ENCODE results near the gene CD38.

Gene CD38

DNA sequence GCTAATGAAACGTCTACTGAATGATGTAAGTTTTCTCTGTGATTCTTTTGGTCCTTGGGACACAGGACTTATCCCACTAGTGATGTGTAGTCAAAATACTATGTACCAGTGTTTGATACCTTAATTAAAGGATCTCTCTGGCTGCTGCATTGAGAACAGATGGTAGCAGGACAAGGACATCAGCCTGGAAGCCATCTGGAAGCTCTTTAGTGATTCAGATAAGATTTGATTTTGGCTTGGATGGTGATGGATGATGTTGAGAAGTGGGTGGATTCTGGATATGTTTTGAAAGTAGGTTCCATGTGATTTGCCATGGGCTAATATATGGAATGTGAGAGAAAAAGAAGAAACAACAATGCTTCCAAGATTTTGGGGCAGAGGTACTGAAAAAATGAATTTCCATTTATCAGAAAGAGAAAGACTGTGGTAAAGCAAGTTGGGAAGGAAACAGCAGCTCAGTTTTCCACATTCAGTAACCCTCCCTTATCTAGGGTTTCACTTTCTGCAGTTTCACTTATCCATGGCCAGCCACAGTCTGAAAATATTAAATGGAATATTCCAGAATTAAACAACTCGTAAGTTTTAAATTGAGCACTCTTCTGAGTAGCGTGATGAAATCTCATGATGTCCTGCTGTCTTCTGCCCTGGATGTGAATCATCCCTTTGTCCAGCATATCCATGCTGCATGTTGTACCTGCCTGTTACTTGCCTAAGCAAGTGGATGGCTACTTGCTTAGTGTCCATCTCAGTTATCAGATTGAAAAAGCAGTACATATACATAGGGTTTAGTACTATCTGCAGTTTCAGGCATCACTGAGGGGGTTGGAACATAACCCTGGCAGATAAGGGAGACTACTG is 15.6 kb downstream of the CD38 start:
- no peak for TF ChIP-seq CTCF (IDR thresholded peaks at IDR 0.05)
- H3K9me3 ChIP-seq, result no peaks in the 10 kb centered on the region
- no peaks in the 10 kb centered on the region for H3K4me1 ChIP-seq (ENCODE audit: control insufficient read depth in 1 of 2, insufficient read depth in 1 of 2, low read depth in 1 of 2, low read length in 1 of 2)
- no peaks in the 10 kb centered on the region for H3K27me3 ChIP-seq
- no peaks in the 10 kb centered on the region for H3K36me3 ChIP-seq
- no peak overlapping the region for H3K4me3 ChIP-seq (ENCODE audit: low read depth in 1 of 2, low read length in 1 of 2)
- no peak overlapping the region for H3K27ac ChIP-seq

DNA sequence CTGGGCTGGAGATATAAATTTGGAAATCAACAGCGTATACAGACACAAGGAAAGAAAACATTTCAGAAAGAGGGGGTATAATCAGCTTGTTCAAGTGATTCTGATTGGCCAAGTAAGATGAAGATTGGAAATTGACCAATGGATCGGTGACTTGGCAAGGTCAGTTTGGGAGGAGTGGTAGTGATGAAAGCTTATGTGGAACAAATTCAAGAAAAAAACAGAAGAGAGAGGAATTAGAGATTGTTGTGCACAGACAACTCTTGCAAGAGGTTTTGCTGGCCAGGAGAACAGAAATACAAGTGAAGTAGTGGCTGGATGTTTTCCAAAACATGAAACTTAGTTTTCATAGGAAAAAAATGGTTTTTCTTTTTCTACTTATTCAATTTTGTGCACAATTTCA is 16.3 kb downstream of the CD38 start:
- no peak for TF ChIP-seq CTCF (IDR thresholded peaks at IDR 0.05)
- H3K27me3 ChIP-seq, result no peaks in the 10 kb centered on the region
- H3K4me3 ChIP-seq (ENCODE audit: low read depth in 1 of 2, low read length in 1 of 2), result no peak overlapping the region
- no peak overlapping the region for H3K27ac ChIP-seq
- no peaks in the 10 kb centered on the region for H3K4me1 ChIP-seq (ENCODE audit: control insufficient read depth in 1 of 2, insufficient read depth in 1 of 2, low read depth in 1 of 2, low read length in 1 of 2)
- no peaks in the 10 kb centered on the region for H3K9me3 ChIP-seq
- H3K36me3 ChIP-seq, result no peaks in the 10 kb centered on the region

- no peak for TF ChIP-seq CTCF (IDR thresholded peaks at IDR 0.05)
- no peak overlapping the region for H3K4me3 ChIP-seq (ENCODE audit: low read depth in 1 of 2, low read length in 1 of 2)
- no peaks in the 10 kb centered on the region for H3K36me3 ChIP-seq
- no peaks in the 10 kb centered on the region for H3K4me1 ChIP-seq (ENCODE audit: control insufficient read depth in 1 of 2, insufficient read depth in 1 of 2, low read depth in 1 of 2, low read length in 1 of 2)
- H3K27ac ChIP-seq, result no peak overlapping the region
- no peaks in the 10 kb centered on the region for H3K9me3 ChIP-seq
- H3K27me3 ChIP-seq, result no peaks in the 10 kb centered on the region
These were observed 16.8 kb downstream of the CD38 start for GRCh38 chr4:15794905-15795304.

DNA sequence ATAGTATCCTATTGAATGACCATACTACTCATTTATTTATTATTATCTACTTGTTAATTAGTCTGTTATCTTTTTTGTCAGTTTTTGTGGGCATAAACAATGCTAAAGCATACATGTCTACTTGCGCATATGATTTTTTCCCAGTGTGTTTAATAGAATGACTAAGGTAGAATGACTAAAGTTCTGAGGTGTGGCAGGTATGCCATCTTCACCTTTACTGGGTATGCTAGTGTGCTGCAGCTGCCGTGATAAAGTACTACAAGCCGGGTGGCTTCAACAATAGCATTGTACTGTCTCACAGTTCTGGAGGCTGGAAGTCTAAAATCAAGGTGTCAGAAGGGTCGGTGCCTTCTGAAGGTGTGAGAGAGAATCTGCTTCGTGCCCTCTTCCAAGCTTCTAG is 19.2 kb downstream of the CD38 start:
- no peak for TF ChIP-seq CTCF (IDR thresholded peaks at IDR 0.05)
- no peak overlapping the region for H3K4me3 ChIP-seq (ENCODE audit: low read depth in 1 of 2, low read length in 1 of 2)
- no peaks in the 10 kb centered on the region for H3K9me3 ChIP-seq
- H3K27me3 ChIP-seq, result no peaks in the 10 kb centered on the region
- H3K36me3 ChIP-seq, result no peaks in the 10 kb centered on the region
- H3K4me1 ChIP-seq (ENCODE audit: control insufficient read depth in 1 of 2, insufficient read depth in 1 of 2, low read depth in 1 of 2, low read length in 1 of 2), result peaks cover 0 to under 1% of the 10 kb centered on the region in 2 experiments
- no peak overlapping the region for H3K27ac ChIP-seq

DNA sequence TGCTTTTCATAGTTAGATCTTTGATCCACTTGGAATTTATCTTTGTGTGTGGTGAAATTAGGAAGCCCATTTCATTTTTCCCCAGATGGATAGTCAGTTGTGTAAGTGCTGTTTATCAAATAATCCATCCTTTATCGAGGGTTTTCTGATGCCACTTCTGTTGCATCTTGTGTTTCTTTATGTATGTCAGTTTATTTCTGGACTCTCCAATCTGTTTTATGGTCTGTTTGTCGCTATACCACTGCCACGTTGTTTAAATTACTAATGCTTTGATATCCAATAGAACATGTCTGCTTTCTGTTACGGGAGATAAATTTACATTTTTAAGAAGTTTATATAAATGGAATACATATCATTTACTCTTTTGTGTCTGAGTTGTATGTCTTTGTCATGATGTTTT is 21.0 kb downstream of the CD38 start:
- no peak for TF ChIP-seq CTCF (IDR thresholded peaks at IDR 0.05)
- Histone ChIP-seq H3K36me3 (no peaks in the 10 kb centered on the region), H3K4me3 (ENCODE audit: low read depth in 1 of 2, low read length in 1 of 2) (no peak overlapping the region), H3K27me3 (no peaks in the 10 kb centered on the region), H3K4me1 (ENCODE audit: control insufficient read depth in 1 of 2, insufficient read depth in 1 of 2, low read depth in 1 of 2, low read length in 1 of 2) (peaks cover 10 to 18% of the 10 kb centered on the region in 2 experiments), H3K9me3 (no peaks in the 10 kb centered on the region), H3K27ac (no peak overlapping the region)
